ENCODE results near the gene CYFIP2.

CYFIP2 gene

DNA sequence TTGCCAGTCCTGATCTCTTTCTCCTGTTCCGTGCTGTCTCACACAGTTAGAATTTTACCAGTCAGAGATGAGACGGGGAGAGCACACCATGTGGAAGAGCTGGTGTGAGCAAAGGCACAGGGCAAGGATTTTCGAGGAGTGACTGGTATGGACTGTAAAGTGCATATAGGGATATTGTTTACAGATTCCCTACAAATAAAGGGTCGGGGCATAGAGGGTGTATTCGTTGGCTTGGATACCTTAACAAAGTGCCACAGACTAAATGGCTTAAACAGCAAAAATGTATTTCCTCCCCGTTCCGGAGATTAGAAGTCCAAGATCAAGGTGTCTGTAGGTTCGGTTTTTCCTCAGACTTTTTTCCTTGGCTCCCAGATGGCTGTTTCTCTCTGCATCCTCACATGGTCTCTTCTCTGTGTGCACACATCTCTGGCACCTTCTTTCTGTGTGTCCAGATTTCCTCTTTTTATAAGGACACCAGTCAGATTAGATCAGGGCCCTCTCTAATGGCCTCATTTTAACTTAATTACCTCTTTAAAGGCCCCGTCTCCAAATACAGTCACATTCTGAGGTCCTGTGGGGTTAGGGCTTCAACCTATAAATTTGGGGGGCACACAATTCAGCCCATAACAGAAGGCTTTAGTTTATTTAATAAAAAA, 23.4 kb downstream of the CYFIP2 start:
- FAIRE-seq: no peak

- no peak for FAIRE-seq
These were observed 24.4 kb downstream of the CYFIP2 start for GRCh38 chr5:157290156-157290980.

- no peak for FAIRE-seq
These were observed 25.2 kb downstream of the CYFIP2 start for GRCh38 chr5:157290981-157291711.

GRCh38 chr5:157292599-157292998, 26.7 kb downstream of the CYFIP2 start:
- FAIRE-seq: no peak

DNA sequence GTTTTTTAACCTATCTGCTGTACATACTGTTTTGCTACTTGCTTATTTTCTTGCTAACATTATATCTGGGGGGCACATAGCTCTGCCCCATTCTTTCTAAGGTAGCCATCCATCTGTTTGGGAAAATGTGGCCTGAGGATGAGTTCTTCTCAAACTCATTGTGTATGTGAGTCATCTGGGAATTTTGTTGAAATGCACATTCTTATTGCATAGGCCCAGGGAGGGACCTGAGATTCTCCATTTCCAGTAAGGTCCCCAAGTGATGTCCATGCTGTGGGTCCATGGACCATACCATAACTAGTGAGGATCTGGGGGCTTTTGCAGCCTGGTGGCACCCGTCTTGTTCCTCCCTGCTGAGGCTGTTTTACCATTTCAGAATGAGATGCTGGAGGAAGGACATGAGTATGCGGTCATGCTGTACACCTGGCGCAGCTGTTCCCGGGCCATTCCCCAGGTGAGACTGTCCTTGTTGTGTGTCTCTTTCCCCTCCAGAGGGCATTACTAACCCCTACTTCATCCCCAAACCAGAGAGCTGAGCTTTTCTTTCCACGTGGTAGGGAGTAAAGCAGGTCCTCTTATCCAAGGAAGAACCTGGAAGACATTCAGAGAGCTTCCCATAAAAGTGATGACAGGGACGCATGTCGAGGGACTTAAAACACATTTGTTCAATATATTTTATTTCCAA, 28.6 kb downstream of the CYFIP2 start:
- no peak for FAIRE-seq

GRCh38 chr5:157295247-157295646, 29.3 kb downstream of the CYFIP2 start:
- FAIRE-seq: no peak

DNA sequence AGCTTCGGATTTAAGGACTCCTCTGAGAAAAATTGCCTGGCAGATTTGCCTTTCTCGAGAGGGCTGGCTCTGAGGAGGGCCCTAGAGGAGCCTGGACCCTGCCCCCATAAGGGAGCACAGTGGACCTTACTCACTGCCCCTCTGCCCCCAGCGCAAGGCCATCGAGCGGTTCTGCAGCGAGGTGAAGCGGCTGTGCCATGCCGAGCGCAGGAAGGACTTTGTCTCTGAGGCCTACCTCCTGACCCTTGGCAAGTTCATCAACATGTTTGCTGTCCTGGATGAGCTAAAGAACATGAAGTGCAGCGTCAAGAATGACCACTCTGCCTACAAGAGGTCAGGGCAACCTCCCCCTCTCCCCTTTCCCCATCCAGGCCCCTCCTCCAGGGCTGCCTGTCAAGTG, 34.6 kb downstream of the CYFIP2 start:
- no peak for FAIRE-seq

DNA sequence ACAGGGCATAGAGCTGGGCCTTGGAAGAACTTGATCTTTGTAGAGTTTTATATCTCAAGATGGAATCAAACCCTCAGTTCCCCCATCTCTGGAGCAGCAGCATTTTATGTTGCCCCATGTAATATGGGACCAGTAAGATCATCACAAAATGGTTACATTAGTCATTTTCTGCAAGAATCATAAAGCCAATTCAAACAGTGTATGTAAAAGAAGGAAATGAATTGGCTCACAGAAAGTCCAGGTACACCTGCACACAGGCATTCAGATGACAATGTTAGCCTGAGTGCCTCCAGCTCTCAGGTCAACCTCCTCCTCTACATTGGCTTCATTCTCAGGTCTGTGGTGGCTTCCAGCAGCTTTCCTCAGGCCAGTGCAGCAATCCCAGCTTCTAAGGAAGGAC, 35.1 kb downstream of the CYFIP2 start:
- no peak for FAIRE-seq

- no peak for FAIRE-seq
These were observed 37.1 kb downstream of the CYFIP2 start for GRCh38 chr5:157303023-157303422.

- no peak for FAIRE-seq
These were observed 37.9 kb downstream of the CYFIP2 start for GRCh38 chr5:157303667-157304327.

DNA sequence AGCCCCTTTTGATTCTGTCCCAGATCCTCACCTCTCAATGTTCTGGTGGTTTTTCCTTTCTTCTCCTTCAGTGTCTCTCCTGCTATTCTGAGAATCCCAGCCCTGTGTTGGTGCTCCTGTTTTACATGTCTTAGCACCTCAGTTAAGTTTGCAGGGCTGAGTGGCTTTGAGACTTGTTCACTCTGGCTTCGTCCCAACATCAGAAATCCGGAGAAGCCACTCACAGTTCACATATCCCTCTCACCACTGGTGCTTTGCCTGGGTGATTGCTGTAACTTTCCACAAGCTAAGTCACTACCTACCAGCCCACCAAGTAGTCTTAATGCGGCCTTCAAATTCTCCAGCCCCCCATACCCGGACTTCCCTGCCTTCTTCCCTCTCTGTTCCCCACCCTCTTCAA, 40.2 kb downstream of the CYFIP2 start:
- FAIRE-seq: no peak

DNA sequence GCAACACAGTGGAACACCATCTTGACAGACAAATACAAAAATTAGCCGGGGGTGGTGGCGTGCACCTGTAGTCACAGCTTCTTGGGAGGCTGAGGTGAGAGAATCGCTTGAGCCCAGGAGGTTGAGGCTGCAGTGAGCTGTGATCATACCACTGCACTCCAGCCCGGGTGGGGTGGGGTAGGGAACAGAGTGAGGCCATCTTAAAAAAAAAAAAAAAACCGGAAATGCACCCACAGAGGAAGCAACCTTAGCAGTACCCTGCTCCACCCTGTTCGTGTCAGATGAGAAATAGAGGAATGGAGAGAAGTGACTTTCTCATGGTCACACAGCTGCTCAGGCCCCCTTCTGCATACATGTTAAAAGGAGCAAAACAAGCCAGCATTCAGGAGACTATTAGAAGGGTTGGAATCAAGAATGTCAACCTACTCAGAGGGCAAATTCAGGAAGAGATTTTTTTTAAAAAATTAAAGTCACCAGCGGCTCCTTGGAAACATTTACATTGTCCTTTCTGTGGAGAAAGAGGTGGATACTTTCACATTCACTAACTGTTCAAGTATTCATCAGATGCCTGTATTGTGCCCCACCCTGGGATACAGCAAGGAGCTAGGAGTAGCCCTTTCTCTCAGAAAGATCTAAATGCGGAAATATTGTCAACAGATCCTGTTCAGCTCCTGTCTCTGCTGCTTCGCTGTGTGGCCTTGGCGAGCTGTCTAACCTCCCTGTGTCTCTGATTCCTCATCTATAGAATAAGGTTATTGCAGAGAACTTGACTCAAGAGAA, 41.0 kb downstream of the CYFIP2 start:
- no peak for FAIRE-seq

DNA sequence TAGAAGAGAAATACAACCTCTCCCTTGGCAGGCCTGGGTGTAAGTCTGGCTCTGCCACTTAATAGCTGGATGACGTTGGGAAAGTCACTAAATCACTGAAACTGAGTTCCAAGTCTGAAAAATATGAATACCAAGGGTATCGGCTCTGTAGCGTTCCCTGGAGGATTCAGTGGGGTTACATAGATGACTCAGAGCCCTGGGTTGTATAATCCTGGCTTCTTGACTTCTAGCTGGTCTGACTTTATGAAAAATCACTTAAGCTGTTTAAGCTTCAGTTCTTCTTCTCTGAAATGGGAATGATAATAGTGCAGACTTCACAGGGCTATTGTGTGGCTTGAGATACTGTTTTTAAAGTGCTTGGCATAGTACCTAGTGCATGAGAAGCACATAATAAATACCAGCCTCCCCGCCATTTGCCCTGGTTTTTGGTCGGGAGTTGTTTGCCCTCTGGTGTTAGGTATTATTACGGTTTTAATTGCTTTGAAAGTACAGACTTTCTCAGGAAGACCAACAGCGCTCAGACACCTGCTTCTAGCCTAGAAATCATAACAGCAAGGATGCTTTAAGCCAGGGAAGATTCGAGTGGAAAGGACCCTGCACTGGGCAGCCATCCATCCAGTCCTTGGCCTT, 43.0 kb downstream of the CYFIP2 start:
- no peak for FAIRE-seq

DNA sequence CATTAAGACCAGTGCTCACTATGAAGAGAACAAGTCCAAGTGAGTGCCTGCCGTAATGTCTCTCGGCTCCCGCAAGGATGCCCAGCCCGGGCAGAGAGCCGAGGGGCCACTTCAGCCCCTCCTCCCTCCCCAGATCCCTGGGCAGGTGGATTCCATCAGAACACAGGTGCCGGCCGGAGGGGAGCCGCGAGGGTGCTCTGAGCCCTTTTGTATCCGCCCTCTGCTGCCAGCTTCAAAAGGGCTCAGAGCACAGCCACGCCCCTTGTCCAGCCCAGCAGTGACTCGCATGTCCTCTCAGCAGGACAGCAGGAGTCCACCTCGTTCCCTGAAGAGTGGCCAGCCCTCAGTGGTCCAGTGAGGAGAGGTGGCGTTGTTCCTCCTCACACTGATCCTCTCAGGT, 43.9 kb downstream of the CYFIP2 start:
- no peak for FAIRE-seq

DNA sequence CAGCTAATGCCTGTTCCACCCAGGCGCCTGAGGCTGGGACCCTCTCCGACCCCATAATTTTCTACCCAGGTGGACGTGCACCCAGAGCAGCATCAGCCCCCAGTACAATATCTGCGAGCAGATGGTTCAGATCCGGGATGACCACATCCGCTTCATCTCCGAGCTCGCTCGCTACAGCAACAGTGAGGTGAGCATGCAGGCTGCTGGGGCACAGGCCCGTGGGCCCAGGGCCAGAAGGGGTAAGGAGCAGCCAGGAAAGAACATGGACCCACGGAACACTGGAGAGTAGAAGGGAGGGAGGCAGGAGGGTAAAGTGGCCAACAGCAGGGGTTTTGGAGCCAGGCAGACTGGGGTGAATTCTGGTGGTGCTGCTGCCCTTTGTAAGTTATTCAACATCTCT, 45.7 kb downstream of the CYFIP2 start:
- FAIRE-seq: no peak

GRCh38 chr5:157312492-157312891, 46.6 kb downstream of the CYFIP2 start:
- no peak for FAIRE-seq

DNA sequence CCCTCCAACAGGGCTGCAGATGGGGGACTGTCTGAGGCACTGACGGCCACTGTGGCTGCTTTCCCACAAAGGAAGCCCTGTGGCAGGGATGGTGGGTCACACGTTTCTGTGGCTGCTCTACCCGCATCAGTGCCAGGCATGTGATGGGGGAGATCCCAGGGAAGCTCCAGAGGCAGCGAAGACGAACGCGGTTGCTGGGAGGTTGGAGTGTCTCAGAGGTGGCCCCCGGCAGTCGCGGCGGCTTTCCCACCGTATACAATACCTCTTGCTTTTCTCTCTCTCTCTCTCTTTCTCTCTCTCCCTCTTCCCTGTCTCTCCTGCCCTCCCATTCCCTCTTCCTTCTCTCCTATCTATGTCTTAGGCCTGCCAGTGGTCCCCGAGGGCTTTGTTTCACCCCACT, 56.7 kb downstream of the CYFIP2 start:
- no peak for FAIRE-seq

DNA sequence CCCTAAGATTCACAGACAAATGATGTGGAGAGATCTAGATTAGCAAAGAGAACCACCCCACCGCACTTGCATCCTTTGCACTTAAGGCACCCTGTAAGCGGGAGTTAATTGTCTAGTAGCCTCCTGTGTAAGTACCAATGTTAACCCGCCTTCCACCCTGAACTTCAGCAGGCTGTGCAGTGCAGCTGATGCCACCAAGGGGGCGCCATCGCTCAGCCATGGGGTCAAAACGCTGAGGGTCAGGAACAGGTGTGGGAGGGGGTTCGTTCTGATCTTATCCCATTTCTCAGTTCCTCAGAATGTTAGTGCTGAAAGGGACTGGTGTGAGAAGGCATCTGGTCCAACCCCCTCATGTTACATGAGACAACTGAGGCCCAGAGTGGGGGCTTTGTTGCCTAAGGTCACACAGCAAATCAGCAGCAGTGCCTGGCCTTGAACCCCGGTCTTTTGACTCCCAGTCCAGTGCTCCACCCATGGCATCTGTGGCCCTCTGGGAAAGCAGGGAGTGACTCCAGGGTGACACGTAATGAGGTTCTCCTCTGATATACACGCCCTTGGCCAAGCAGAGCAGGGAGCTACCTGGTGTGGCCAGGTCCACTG, 57.3 kb downstream of the CYFIP2 start:
- no peak for FAIRE-seq

DNA sequence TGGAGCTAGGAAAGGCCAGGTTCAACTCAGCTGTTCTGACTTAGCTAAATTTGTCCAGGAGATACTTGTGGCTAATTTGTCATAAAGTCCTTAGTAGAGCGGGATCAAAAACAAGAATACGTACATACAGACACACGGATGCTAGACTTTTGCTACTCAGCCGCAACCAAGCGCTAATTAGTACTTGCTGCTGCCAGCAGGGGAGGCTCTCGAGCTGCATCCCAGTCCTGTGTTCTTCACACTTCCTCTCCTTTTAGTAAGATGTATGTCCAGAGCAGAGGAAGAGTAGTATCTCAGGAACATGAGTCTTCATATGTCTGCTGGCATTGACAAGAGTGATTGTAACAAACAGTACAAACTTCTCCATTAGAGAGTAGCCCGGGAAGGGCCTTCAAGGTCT, 58.3 kb downstream of the CYFIP2 start:
- FAIRE-seq: no peak

GRCh38 chr5:157326440-157327005, 60.6 kb downstream of the CYFIP2 start:
- FAIRE-seq: no peak

GRCh38 chr5:157327771-157328170, 61.8 kb downstream of the CYFIP2 start:
- FAIRE-seq: no peak
